ENCODE measurements around the gene MREG.
"Not testable (repeated sequence)": the region's sequence is repeated elsewhere in the genome, so short reads cannot be mapped to it uniquely, and the experiment has no call there.

Gene MREG

GRCh38 chr2:215929602-215930335 lies 83.6 kb downstream of the MREG start:
- H3K4me3 ChIP-seq (ENCODE audit: low read depth, low read length), result no peak overlapping the region
- no peak for TF ChIP-seq CTCF (IDR thresholded peaks at IDR 0.05; ENCODE audit: low read depth, low read length)

- no peak for TF ChIP-seq CTCF (IDR thresholded peaks at IDR 0.05; ENCODE audit: low read depth, low read length)
- no peak overlapping the region for H3K4me3 ChIP-seq (ENCODE audit: low read depth, low read length)
Measured at GRCh38 chr2:215928086-215928485, 85.3 kb downstream of the MREG start.

- H3K4me3 ChIP-seq (ENCODE audit: low read depth, low read length), result not testable (repeated sequence)
Measured at GRCh38 chr2:215926992-215927391, 86.4 kb downstream of the MREG start.

GRCh38 chr2:215921895-215922294 lies 91.5 kb downstream of the MREG start:
- no peak for TF ChIP-seq CTCF (IDR thresholded peaks at IDR 0.05; ENCODE audit: low read depth, low read length)
- no peak overlapping the region for H3K4me3 ChIP-seq (ENCODE audit: low read depth, low read length)

GRCh38 chr2:215920244-215921100 lies 92.9 kb downstream of the MREG start:
- no peak overlapping the region for H3K4me3 ChIP-seq (ENCODE audit: low read depth, low read length)
- peak; percentile 66 for TF ChIP-seq CTCF (IDR thresholded peaks at IDR 0.05; ENCODE audit: low read depth, low read length)

GRCh38 chr2:215919624-215920243 lies 93.6 kb downstream of the MREG start:
- H3K4me3 ChIP-seq (ENCODE audit: low read depth, low read length), result no peak overlapping the region
- TF ChIP-seq CTCF (IDR thresholded peaks at IDR 0.05; ENCODE audit: low read depth, low read length), result no peak

- no peak for TF ChIP-seq CTCF (IDR thresholded peaks at IDR 0.05; ENCODE audit: low read depth, low read length)
- no peak overlapping the region for H3K4me3 ChIP-seq (ENCODE audit: low read depth, low read length)
Measured at GRCh38 chr2:215918901-215919599, 94.3 kb downstream of the MREG start.

Measured in WI38 (cell line).